Stimulated activated CD8-positive, alpha-beta memory T cell treated with anti-CD3 and anti-CD28 coated beads, Interleukin-15, amount 100 ng/mL, for 48 hours (primary cell): ENCODE data around the gene FAM240B.

ENCODE experiments used
- DNase-seq, 2 donors: peaks; one replicate each; pipeline ENCODE4 v3.0.0-alpha.2; 2020; ENCODE audit warnings: low read depth in 2 of 2

The FAM240B gene

GRCh38 chr9:38668791-38669466, 51.0 kb downstream of the FAM240B start:
- DNase-seq, result no peak

DNA sequence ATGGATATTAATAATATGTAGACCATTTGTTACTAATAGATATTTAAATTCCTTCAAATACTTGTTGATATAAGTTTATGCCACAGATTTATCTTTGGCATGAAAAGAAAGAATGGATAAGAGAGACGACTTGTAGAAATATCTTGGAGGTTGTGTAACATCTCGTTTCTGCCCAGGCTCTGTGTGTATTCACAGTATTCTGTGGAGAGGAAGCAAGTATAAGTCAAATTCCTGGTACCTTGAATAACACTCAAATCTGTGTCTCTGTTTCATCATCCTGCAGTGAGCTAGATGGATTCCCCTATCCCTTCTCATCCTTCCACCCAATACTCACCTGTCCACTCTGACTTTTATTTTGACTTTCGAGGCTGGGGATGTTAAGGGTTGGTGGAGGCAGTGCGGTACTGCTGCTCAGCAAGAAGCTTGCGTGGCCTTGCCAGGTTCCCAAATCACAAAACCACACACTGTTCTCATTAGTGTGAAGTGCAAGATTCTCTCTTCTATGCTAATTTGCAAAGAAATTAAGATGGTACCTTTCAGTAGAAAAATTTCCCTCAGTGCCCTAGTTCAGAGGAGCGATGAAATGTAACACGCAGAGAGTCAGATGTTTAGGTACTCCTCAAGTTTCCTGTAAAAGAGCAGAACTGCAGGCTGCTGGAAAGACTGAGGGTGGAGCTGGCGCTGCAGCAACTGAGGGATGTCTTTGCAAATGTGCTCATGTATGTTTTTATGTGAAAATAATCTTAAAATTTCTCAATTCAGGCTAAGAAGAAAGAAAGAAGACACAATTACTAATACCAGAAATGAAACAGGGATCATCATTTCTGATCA, 57.0 kb downstream of the FAM240B start:
- DNase-seq, result no peak

- no peak for DNase-seq
These were observed 60.4 kb downstream of the FAM240B start for GRCh38 chr9:38659538-38659937.

DNA sequence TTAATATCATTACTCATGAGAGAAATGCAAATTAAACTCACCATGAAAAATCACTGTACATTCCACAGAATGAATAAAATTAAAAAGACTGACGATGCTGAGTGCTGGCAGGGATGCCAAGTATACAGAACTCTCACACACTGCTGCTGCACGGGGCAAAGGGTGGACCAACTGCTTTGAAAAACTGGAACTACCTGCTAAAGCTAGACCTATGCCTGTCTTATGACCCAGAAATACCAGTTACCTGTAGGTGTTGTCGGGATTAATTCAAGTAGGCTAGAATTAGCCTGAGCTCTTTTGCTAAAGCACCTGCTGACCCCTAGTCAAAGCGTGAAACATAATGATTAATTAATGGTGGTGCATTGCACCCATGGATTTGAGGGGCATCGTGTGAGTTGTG, 63.0 kb downstream of the FAM240B start:
- DNase-seq, result no peak

- DNase-seq, result no peak
These were observed 67.4 kb downstream of the FAM240B start for GRCh38 chr9:38652486-38652885.

DNA sequence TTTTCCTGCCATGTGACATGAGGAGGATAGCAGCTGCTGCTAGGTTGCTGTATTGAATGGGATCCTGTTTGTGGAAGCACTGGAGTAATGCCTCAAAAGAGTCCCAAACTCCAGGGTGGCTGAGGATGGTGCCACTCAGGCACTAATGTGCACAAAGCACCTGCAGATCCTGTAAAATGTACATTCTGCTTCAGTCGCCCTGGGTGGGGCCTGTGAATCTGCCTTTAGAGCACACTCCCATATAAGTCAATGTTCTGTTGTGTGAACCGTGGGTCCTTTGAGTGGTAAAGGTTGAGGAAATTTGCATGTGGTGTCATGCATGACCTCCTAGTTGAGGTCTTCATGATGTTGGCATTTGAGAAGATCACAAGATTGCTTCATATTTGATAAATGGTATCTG, 67.9 kb downstream of the FAM240B start:
- DNase-seq, result no peak

GRCh38 chr9:38651400-38652042, 68.4 kb downstream of the FAM240B start:
- DNase-seq, result no peak

- no peak for DNase-seq
These were observed 69.4 kb downstream of the FAM240B start for GRCh38 chr9:38650564-38650963.

DNA sequence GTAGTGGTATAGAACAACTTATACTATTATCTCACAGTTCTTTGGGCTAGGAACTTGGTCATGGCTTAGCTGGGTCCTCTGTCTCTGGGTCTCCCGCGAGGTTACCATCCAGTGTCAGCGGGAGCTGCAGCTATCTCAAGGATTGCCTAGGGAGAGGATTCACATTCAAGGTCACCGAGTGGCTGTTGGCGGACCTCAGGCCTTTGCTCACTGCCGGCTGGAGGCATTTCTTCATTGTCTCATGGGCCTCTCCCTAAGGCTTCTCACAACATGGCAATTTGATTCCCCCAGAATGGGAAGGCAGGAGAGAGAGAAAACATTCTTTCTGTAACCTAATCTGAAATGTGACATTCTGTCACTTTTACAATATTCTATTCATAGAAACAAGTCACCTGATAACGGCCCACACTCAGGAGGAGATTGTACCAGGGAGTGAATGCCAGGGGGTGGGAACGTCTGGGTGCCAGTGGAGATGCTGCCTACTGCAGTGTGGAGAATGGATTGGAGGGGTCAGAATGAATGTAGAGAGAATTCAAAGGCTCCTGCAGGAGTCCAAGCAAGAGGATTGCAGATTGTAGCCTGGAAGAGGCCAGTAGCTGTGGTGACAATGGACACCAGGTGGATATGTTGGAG, 70.1 kb downstream of the FAM240B start:
- no peak for DNase-seq

- no peak for DNase-seq
These were observed 75.3 kb downstream of the FAM240B start for GRCh38 chr9:38644601-38645000.
